ENCODE data around the gene TTC23L. TPM values are rescaled to one million over a fixed set of nuclear protein-coding genes. Genes with fewer than 3 reads are reported as not detected.
A peak's percentile ranks its signal among the peaks of the same experiment; 100 is the strongest.

Gene TTC23L
- total RNA-seq, 2 donors from 2014 or later, result 0.35 TPM; not detected in 1

- no peaks in the 10 kb centered on the region for H3K27me3 ChIP-seq
- DNase-seq, result no peak
- no peak overlapping the region for H3K27ac ChIP-seq
- H3K9me3 ChIP-seq, result no peaks in the 10 kb centered on the region
- H3K9ac ChIP-seq (ENCODE audit: low read depth in 2 of 2, low read length in 2 of 2), result no peak overlapping the region
- H3K36me3 ChIP-seq, result no peaks in the 10 kb centered on the region
- TF ChIP-seq CTCF (IDR thresholded peaks at IDR 0.05), result no peak
- H3K4me1 ChIP-seq, result no peaks in the 10 kb centered on the region
- H3K4me3 ChIP-seq, result no peak overlapping the region
- intact Hi-C loops (cut with DNase I), result loop anchor here (2.0 kb wide), 2 partner anchors 375 to 411 kb away; no protein-coding TSS in a partner anchor
Observed at GRCh38 chr5:34897646-34898045, 58.7 kb downstream of the TTC23L start.

- Histone ChIP-seq H3K9me3 (no peaks in the 10 kb centered on the region), H3K4me1 (no peaks in the 10 kb centered on the region), H3K27me3 (no peaks in the 10 kb centered on the region), H3K4me3 (no peak overlapping the region), H3K9ac (ENCODE audit: low read depth in 2 of 2, low read length in 2 of 2) (no peak overlapping the region), H3K27ac (no peak overlapping the region), H3K36me3 (no peaks in the 10 kb centered on the region)
- intact Hi-C loops (cut with DNase I), result loop anchor here (2.0 kb wide), 2 partner anchors 376 to 412 kb away; no protein-coding TSS in a partner anchor
- DNase-seq, result peak; percentile 64
- TF ChIP-seq CTCF (IDR thresholded peaks at IDR 0.05), result peak; percentile 83
Observed at GRCh38 chr5:34898258-34898895, 59.4 kb downstream of the TTC23L start.

GRCh38 chr5:34899066-34899465 is 60.1 kb downstream of the TTC23L start:
- Histone ChIP-seq H3K36me3 (no peaks in the 10 kb centered on the region), H3K27me3 (no peaks in the 10 kb centered on the region), H3K4me3 (no peak overlapping the region), H3K27ac (no peak overlapping the region), H3K9me3 (no peaks in the 10 kb centered on the region), H3K4me1 (no peaks in the 10 kb centered on the region), H3K9ac (ENCODE audit: low read depth in 2 of 2, low read length in 2 of 2) (no peak overlapping the region)
- TF ChIP-seq CTCF (IDR thresholded peaks at IDR 0.05), result no peak
- DNase-seq, result no peak
- intact Hi-C loops (cut with DNase I), result loop anchor here (2.0 kb wide), 2 partner anchors 376 to 412 kb away; no protein-coding TSS in a partner anchor

- Histone ChIP-seq H3K4me3 (no peak overlapping the region), H3K36me3 (no peaks in the 10 kb centered on the region), H3K9me3 (no peaks in the 10 kb centered on the region), H3K9ac (ENCODE audit: low read depth in 2 of 2, low read length in 2 of 2) (no peak overlapping the region), H3K27me3 (no peaks in the 10 kb centered on the region), H3K4me1 (no peaks in the 10 kb centered on the region), H3K27ac (no peak overlapping the region)
- DNase-seq, result no peak
- no peak for TF ChIP-seq CTCF (IDR thresholded peaks at IDR 0.05)
- intact Hi-C loops (cut with DNase I), result no loop called here
Observed at GRCh38 chr5:34900652-34901051, 61.7 kb downstream of the TTC23L start.

- no peak for TF ChIP-seq CTCF (IDR thresholded peaks at IDR 0.05)
- Histone ChIP-seq H3K27ac (no peak overlapping the region), H3K9ac (ENCODE audit: low read depth in 2 of 2, low read length in 2 of 2) (no peak overlapping the region), H3K9me3 (no peaks in the 10 kb centered on the region), H3K4me1 (no peaks in the 10 kb centered on the region), H3K36me3 (no peaks in the 10 kb centered on the region), H3K27me3 (no peaks in the 10 kb centered on the region), H3K4me3 (no peak overlapping the region)
- intact Hi-C loops (cut with DNase I), result no loop called here
- no peak for DNase-seq
Observed at GRCh38 chr5:34903260-34903659, 64.3 kb downstream of the TTC23L start.
